Activated T-helper 2 cell treated with anti-CD3 and anti-CD28 coated beads, Interferon-gamma antibody, Interleukin-2, Interleukin-4, amounts not matched to agents 10 μg/mL and 5 μg/mL and 100 μg/mL, durations not matched to agents 14 hours and 24 hours and 36 hours (primary cell): ENCODE data around the gene AIP. TPM values are rescaled to one million over a fixed set of nuclear protein-coding genes. Genes with fewer than 3 reads are reported as not detected.
A peak's percentile ranks its signal among the peaks of the same experiment; 100 is the strongest.

Experiments
- DNase-seq: peaks from one replicate; pipeline ENCODE4 v3.0.0; 2021; ENCODE audit warnings: low spot score
- H3K27ac Mint-ChIP-seq: one replicate; pipeline ENCODE4 v1.8.0; 2021; ENCODE audit warnings: mixed read lengths
- H3K27me3 Mint-ChIP-seq: one replicate; pipeline ENCODE4 v1.8.0; 2021; ENCODE audit warnings: low read depth, mixed read lengths
- H3K36me3 Mint-ChIP-seq: one replicate; pipeline ENCODE4 v1.8.0; 2021; ENCODE audit warnings: low read depth, mixed read lengths
- H3K4me1 Mint-ChIP-seq: one replicate; pipeline ENCODE4 v1.8.0; 2021; ENCODE audit warnings: low read depth, mixed read lengths
- H3K4me3 Mint-ChIP-seq: one replicate; pipeline ENCODE4 v1.8.0; 2021; ENCODE audit warnings: low read depth, mild to moderate bottlenecking, moderate library complexity, mixed read lengths
- H3K9me3 Mint-ChIP-seq: one replicate; pipeline ENCODE4 v1.8.0; 2021; ENCODE audit warnings: mixed read lengths
- intact Hi-C: fragments of 100-400 bp; cut with micrococcal nuclease; formaldehyde crosslinking; loops from one replicate; pipeline ENCODE4 v1.15.1; 2023
- total RNA-seq: library from RNA; stranded (reverse); gene quantifications from 2 replicates; pipeline ENCODE4 v1.2.3, GENCODE V29; 2022

The AIP gene
- total RNA-seq, 1 donor from 2014 or later: 191 TPM

GRCh38 chr11:67439321-67440228 lies 43.3 kb upstream of the AIP start:
- Mint-ChIP-seq H3K4me3 (peak overlapping the region; percentile 94), H3K4me1 (peaks cover 37% of the 10 kb centered on the region), H3K27ac (peak overlapping the region; percentile 95), H3K27me3 (no peaks in the 10 kb centered on the region), H3K36me3 (peaks cover 42% of the 10 kb centered on the region), H3K9me3 (no peaks in the 10 kb centered on the region)
- intact Hi-C loops: loop anchor here (2.0 kb wide), 2 partner anchors 29 to 45 kb away; partner anchors contain the start of gene TMEM134
- DNase-seq: no peak

GRCh38 chr11:67440229-67441097 lies 42.4 kb upstream of the AIP start:
- Mint-ChIP-seq H3K27me3 (no peaks in the 10 kb centered on the region), H3K36me3 (peaks cover 37% of the 10 kb centered on the region), H3K4me1 (peaks cover 40% of the 10 kb centered on the region), H3K9me3 (no peaks in the 10 kb centered on the region), H3K27ac (peak overlapping the region; percentile 93), H3K4me3 (peak overlapping the region; percentile 94)
- DNase-seq: no peak
- intact Hi-C loops: no loop called here

DNA sequence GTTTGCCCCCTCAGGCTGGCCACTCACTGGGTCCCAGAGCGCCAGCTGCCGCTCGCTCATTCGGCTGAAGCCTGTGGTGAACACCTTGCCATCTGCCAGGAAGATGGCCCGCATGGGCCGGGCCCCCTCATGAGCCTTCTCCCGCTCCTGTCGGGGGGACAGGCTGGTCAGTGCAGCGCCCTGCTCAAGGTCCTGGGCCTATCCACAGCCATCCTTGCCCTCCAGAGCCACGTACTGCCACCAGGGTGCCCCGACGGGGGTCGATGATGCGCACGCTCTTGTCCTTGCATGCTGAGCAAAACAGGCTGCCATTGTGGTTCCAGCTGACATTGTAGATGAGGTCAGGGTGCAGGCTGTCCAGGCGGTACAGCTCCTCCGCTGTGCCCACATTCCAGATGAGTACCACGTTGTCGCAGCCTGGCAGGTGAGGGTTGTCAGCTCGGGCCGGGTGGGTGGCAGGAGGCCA lies 41.7 kb upstream of the AIP start:
- Mint-ChIP-seq H3K4me3 (no peak overlapping the region), H3K4me1 (peaks cover 46% of the 10 kb centered on the region), H3K27me3 (no peaks in the 10 kb centered on the region), H3K27ac (peak overlapping the region; percentile 67), H3K9me3 (no peaks in the 10 kb centered on the region), H3K36me3 (peaks cover 32% of the 10 kb centered on the region)
- DNase-seq: no peak
- intact Hi-C loops: no loop called here

DNA sequence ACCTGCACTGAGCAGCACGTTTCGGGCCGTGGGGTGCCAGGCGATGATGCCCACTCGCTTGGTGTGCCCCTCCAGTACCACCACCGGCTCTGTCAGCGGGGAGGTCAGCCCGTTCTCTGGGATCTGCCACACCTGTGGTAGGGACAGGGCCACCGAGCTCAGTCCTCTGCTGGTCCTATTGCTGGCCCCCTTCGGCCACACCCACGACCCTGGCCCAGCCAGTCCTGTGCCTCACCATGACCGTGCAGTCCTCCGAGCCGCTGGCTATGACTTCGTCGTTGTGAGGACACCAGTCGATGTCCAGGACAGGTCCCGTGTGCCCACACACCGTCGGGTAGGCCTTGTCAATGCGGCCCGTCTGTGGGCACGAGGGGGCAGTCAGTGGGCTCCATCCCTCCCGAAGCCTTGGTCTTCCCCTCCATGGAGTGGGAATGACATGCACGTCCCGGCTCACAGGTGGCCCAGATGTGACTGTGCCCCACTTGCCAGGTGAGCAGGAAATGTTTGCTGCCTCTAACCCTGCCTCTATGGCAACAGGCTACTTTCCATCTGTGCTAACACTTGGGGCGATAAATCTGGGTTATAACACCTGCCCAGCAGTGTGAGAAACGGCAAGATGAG lies 41.0 kb upstream of the AIP start:
- H3K36me3 Mint-ChIP-seq: peaks cover 26% of the 10 kb centered on the region
- DNase-seq: no peak
- no peaks in the 10 kb centered on the region for H3K9me3 Mint-ChIP-seq
- peak overlapping the region; percentile 78 for H3K4me3 Mint-ChIP-seq
- intact Hi-C loops: loop anchor here (2.0 kb wide), 1 partner anchor 13 kb away; the partner anchor contains the start of gene RPS6KB2
- H3K27ac Mint-ChIP-seq: peak overlapping the region; percentile 55
- H3K4me1 Mint-ChIP-seq: peaks cover 45% of the 10 kb centered on the region
- H3K27me3 Mint-ChIP-seq: no peaks in the 10 kb centered on the region

- no peak for DNase-seq
- H3K27ac Mint-ChIP-seq: peak overlapping the region; percentile 89
- intact Hi-C loops: loop anchor here (2.0 kb wide), 1 partner anchor 14 kb away; the partner anchor contains the start of gene RPS6KB2
- H3K36me3 Mint-ChIP-seq: peaks cover 20% of the 10 kb centered on the region
- H3K4me3 Mint-ChIP-seq: peak overlapping the region; percentile 78
- H3K27me3 Mint-ChIP-seq: no peaks in the 10 kb centered on the region
- H3K9me3 Mint-ChIP-seq: no peaks in the 10 kb centered on the region
- peaks cover 48% of the 10 kb centered on the region for H3K4me1 Mint-ChIP-seq
Observed at GRCh38 chr11:67442504-67443404, 40.1 kb upstream of the AIP start.

- no peaks in the 10 kb centered on the region for H3K9me3 Mint-ChIP-seq
- no peaks in the 10 kb centered on the region for H3K36me3 Mint-ChIP-seq
- DNase-seq: no peak
- peak overlapping the region; percentile 70 for H3K27ac Mint-ChIP-seq
- peaks cover 41% of the 10 kb centered on the region for H3K4me1 Mint-ChIP-seq
- H3K27me3 Mint-ChIP-seq: no peaks in the 10 kb centered on the region
- H3K4me3 Mint-ChIP-seq: peak overlapping the region; percentile 76
- intact Hi-C loops: no loop called here
Observed at GRCh38 chr11:67445515-67445914, 37.3 kb upstream of the AIP start.

- H3K27ac Mint-ChIP-seq: peak overlapping the region; percentile 8
- no peak overlapping the region for H3K4me3 Mint-ChIP-seq
- intact Hi-C loops: no loop called here
- H3K36me3 Mint-ChIP-seq: no peaks in the 10 kb centered on the region
- peaks cover 31% of the 10 kb centered on the region for H3K4me1 Mint-ChIP-seq
- H3K27me3 Mint-ChIP-seq: no peaks in the 10 kb centered on the region
- no peak for DNase-seq
- H3K9me3 Mint-ChIP-seq: no peaks in the 10 kb centered on the region
Observed at GRCh38 chr11:67448220-67448609, 34.6 kb upstream of the AIP start.

- Mint-ChIP-seq H3K4me1 (peaks cover 28% of the 10 kb centered on the region), H3K27ac (peak overlapping the region; percentile 9), H3K36me3 (no peaks in the 10 kb centered on the region), H3K9me3 (no peaks in the 10 kb centered on the region), H3K4me3 (no peak overlapping the region), H3K27me3 (no peaks in the 10 kb centered on the region)
- intact Hi-C loops: no loop called here
- DNase-seq: no peak
Observed at GRCh38 chr11:67449116-67449844, 33.5 kb upstream of the AIP start.

DNA sequence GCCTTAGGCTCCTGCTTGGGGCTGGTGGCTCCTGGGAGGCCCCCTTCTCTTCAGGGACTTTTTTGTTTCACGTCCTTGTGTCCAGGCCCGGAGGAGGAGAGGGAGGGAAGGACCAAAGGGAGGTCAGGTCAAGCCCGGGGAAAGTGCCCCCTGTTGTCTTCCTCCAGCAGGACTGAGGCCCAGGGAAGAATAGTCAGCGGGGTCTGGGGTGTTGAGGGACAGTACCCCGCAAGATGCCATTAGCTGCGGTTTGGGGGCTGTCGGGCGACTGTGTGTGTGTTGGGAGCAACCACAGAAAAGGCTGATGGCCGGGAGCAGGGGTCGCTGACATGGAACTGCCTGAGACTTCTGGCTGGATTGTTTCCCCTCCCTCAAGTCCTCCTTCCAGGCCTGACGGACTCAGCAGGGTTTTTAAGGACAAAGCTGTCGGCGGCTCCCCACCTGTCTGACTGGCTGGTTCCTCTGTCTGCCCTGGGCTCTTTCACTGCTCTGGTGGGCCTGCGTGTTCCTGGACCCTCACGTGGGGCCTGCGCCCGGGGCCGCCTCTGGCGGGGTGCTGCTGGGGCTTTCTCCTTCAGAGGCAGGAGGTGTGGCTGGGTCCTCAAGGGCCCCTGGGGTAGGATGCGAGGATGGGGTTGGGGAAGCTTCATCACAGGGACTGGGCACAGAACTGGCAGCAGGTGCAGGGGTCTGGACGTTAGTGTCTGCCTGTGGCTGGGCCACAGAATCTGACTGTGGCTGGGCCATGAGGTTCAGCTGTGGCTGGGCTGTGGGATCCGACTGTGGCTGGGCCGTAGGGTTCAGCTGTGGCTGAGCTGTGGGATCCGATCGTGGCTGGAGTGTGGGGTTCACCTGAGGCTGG lies 31.8 kb upstream of the AIP start:
- Mint-ChIP-seq H3K9me3 (no peaks in the 10 kb centered on the region), H3K4me1 (peaks cover 15% of the 10 kb centered on the region), H3K27me3 (no peaks in the 10 kb centered on the region)

DNA sequence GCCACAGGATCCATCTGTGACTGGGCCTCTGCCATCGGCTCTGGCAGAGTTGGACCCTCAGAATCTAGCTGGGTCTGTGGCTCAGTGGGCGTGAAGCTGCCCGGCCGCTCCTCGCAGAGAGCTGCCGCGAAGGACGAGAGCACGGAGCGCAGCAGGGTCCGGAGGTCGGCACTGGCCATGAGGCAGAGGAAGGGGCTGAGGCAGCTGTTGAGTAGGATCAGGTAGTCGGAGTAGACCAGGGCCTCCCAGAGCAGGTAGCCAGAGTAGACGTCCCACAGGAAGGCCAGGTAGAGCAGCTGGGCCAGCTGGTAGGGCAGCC lies 31.2 kb upstream of the AIP start:
- Mint-ChIP-seq H3K36me3 (no peaks in the 10 kb centered on the region), H3K27ac (no peak overlapping the region), H3K9me3 (no peaks in the 10 kb centered on the region)

More for the DNA sequence above, 31.8 kb upstream of the AIP start:
- Mint-ChIP-seq H3K36me3 (no peaks in the 10 kb centered on the region), H3K4me3 (no peak overlapping the region), H3K27ac (no peak overlapping the region)
- no peak for DNase-seq
- intact Hi-C loops: no loop called here

More for the DNA sequence above, 31.2 kb upstream of the AIP start:
- H3K4me3 Mint-ChIP-seq: no peak overlapping the region
- DNase-seq: no peak
- intact Hi-C loops: no loop called here
- H3K4me1 Mint-ChIP-seq: peaks cover 13% of the 10 kb centered on the region
- no peaks in the 10 kb centered on the region for H3K27me3 Mint-ChIP-seq
